ENCODE data around the gene AGK. TPM values are rescaled to one million over a fixed set of nuclear protein-coding genes. Genes with fewer than 3 reads are reported as not detected.

Gene AGK
- polyA plus RNA-seq, 2 of the 4 experiments (the other 2 are of a cell fraction), result 29.6 to 63.5 TPM

GRCh38 chr7:141668853-141669252, 117.6 kb downstream of the AGK start:
- POLR2A ChIA-PET, result no interaction called here
- CTCF ChIA-PET, result interaction anchor here (0.6 to 1.0 kb wide), 2 partner anchors 9 to 216 kb away, joined by 3 to 6 read pairs; no protein-coding TSS in a partner anchor
- no peak for ATAC-seq

GRCh38 chr7:141671705-141672496, 120.7 kb downstream of the AGK start:
- ChIA-PET CTCF (interaction anchor here (1.2 to 1.7 kb wide), 2 partner anchors 18 to 66 kb away, joined by 4 to 5 read pairs; partner anchors contain the start of gene SSBP1), POLR2A (no interaction called here)
- WGBS (ENCODE audit: missing lambda C conversion rate), result 93% methylated on average over 7 of the region's 7 CpGs
- peaks cover 17% of the 10 kb centered on the region; the same call in 2 of the 3 replicates for H3K4me1 ChIP-seq
- no peak for FAIRE-seq
- H3K4me2 ChIP-seq, result no peak overlapping the region
- no peak for DNase-seq (ENCODE audit: low read depth in 1 of 2, low spot score in 1 of 2)
- peak in 1 of 2 experiments; percentile 17; a peak in 2 of 4 replicates for TF ChIP-seq CEBPB (IDR thresholded peaks at IDR 0.05)
- TF ChIP-seq ZC3H11A (IDR thresholded peaks at IDR 0.05), result no peak
- ATAC-seq, result no peak
- no peak overlapping the region; a peak in 1 of 6 replicates for H3K27ac ChIP-seq
- no peak overlapping the region for H3K4me3 ChIP-seq
- no peaks in the 10 kb centered on the region for H3K9me3 ChIP-seq

More at GRCh38 chr7:141668853-141669252, 117.6 kb downstream of the AGK start:
- Histone ChIP-seq H3K4me2 (no peak overlapping the region), H3K4me3 (no peak overlapping the region), H3K27ac (no peak overlapping the region), H3K9me3 (no peaks in the 10 kb centered on the region), H3K4me1 (peaks cover 12% of the 10 kb centered on the region)
- 66% methylated on average over 2 of the region's 2 CpGs for WGBS (ENCODE audit: missing lambda C conversion rate)
- TF ChIP-seq MAFK (IDR thresholded peaks at IDR 0.05; ENCODE audit: partially characterized antibody) (no peak), HDAC2 (IDR thresholded peaks at IDR 0.05) (no peak), SMC3 (IDR thresholded peaks at IDR 0.05) (no peak), NFE2L2 (conservative IDR thresholded peaks at IDR 0.05; ENCODE audit: low read length) (no peak)
- DNase-seq (ENCODE audit: low read depth in 1 of 2, low spot score in 1 of 2) (no peak), FAIRE-seq (no peak)

- DNase-seq (ENCODE audit: low read depth in 1 of 2, low spot score in 1 of 2), result no peak
- peaks cover 17% of the 10 kb centered on the region; the same call in 2 of the 3 replicates for H3K4me1 ChIP-seq
- no peak for FAIRE-seq
- H3K4me3 ChIP-seq, result no peak overlapping the region
- TF ChIP-seq KDM1A (IDR thresholded peaks at IDR 0.05; ENCODE audit: low read depth) (no peak), RCOR1 (IDR thresholded peaks at IDR 0.05; ENCODE audit: low read depth, low read length) (no peak), KDM5A (IDR thresholded peaks at IDR 0.05) (no peak), EHF (CRISPR knock-in tag; IDR thresholded peaks at IDR 0.05) (no peak), RARB (CRISPR knock-in tag; IDR thresholded peaks at IDR 0.05) (no peak), BCL3 (IDR thresholded peaks at IDR 0.05) (no peak), MAFK (IDR thresholded peaks at IDR 0.05; ENCODE audit: partially characterized antibody) (no peak), HOXA7 (CRISPR knock-in tag; IDR thresholded peaks at IDR 0.05) (no peak), TP53 (CRISPR knock-in tag; IDR thresholded peaks at IDR 0.05) (no peak), SMC3 (IDR thresholded peaks at IDR 0.05) (no peak), POLR2AphosphoS2 (conservative IDR thresholded peaks at IDR 0.05; ENCODE audit: low read length) (no peak)
- TF ChIP-seq, protein P1, sequence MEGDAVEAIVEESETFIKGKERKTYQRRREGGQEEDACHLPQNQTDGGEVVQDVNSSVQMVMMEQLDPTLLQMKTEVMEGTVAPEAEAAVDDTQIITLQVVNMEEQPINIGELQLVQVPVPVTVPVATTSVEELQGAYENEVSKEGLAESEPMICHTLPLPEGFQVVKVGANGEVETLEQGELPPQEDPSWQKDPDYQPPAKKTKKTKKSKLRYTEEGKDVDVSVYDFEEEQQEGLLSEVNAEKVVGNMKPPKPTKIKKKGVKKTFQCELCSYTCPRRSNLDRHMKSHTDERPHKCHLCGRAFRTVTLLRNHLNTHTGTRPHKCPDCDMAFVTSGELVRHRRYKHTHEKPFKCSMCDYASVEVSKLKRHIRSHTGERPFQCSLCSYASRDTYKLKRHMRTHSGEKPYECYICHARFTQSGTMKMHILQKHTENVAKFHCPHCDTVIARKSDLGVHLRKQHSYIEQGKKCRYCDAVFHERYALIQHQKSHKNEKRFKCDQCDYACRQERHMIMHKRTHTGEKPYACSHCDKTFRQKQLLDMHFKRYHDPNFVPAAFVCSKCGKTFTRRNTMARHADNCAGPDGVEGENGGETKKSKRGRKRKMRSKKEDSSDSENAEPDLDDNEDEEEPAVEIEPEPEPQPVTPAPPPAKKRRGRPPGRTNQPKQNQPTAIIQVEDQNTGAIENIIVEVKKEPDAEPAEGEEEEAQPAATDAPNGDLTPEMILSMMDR (IDR thresholded peaks at IDR 0.05), result no peak
- ChIA-PET POLR2A (no interaction called here), CTCF (interaction anchor here (0.9 to 1.7 kb wide), 3 partner anchors 12 to 65 kb away, joined by 3 to 5 read pairs (median 4); partner anchors contain the start of gene SSBP1)
- no peak overlapping the region for H3K4me2 ChIP-seq
- no peaks in the 10 kb centered on the region for H3K9me3 ChIP-seq
- 90% methylated on average over 3 of the region's 3 CpGs for WGBS (ENCODE audit: missing lambda C conversion rate)
- ATAC-seq, result no peak
- no peak overlapping the region for H3K27ac ChIP-seq
Observed at GRCh38 chr7:141673346-141673745, 122.1 kb downstream of the AGK start.

Data from A549 (cell line).